Lower leg skin (tissue), 4 donors: ENCODE measurements around the gene SERPINH1. TPM values are rescaled to one million over a fixed set of nuclear protein-coding genes. Genes with fewer than 3 reads are reported as not detected.

ENCODE experiments used
- DNase-seq, 2 donors: peaks; one replicate each; pipeline ENCODE4 v3.0.0-alpha.2; 2019; ENCODE audit warnings: low spot score in 2 of 2
- H3K4me3 ChIP-seq: fragments of 200-600 bp; sonication (generic); 2 replicates; pipeline ENCODE4 v1.5.1; 2017; ENCODE audit warnings: mild to moderate bottlenecking, low read depth; ENCODE audit not compliant: poor library complexity, severe bottlenecking
- CTCF ChIP-seq, 3 donors: fragments of 450-650 bp; IDR thresholded peaks; one replicate each; pipeline ENCODE4 v1.5.1; 2016; ENCODE audit warnings: antibody characterized with exemption in 3 of 3, mild to moderate bottlenecking in 3 of 3, moderate library complexity in 2 of 3
- POLR2A ChIP-seq, 2 donors: fragments of 450-650 bp; IDR thresholded peaks; one replicate each; pipeline ENCODE4 v1.6.1; 2016 to 2017; ENCODE audit warnings: antibody characterized with exemption in 2 of 2, mild to moderate bottlenecking in 1 of 2, moderate library complexity in 1 of 2
- WGBS, 2 donors: methylation state at CpG; one replicate each; pipeline ENCODE4 v1.1.5; 2018; 5-methylcytosine and 5-hydroxymethylcytosine counted together
- intact Hi-C: fragments of 100-400 bp; cut with DNase I; formaldehyde crosslinking; loops from one replicate; pipeline ENCODE4 v1.15.0; 2023; ENCODE audit warnings: low total_unique reads
- total RNA-seq, 4 donors: library from RNA; depleted of rRNA; stranded (reverse); fragments of >200 nt; gene quantifications; one replicate each; pipeline ENCODE4 v1.1.0, GENCODE V29; 2016

SERPINH1 gene
- total RNA-seq, 4 donors from 2014 or later = 73.3 to 116 (median 94.3) TPM

GRCh38 chr11:75518771-75519653 is 43.0 kb upstream of the SERPINH1 start:
- DNase-seq = no peak
- TF ChIP-seq CTCF (IDR thresholded peaks at IDR 0.05) (no peak), POLR2A (IDR thresholded peaks at IDR 0.05) (no peak)
- WGBS, 2 donors = 84 to 89% methylated on average over 9 of the region's 9 CpGs
- no peak overlapping the region for H3K4me3 ChIP-seq
- intact Hi-C loops = no loop called here

GRCh38 chr11:75520688-75521087 is 41.4 kb upstream of the SERPINH1 start:
- H3K4me3 ChIP-seq = no peak overlapping the region
- DNase-seq = no peak
- TF ChIP-seq POLR2A (IDR thresholded peaks at IDR 0.05) (no peak), CTCF (IDR thresholded peaks at IDR 0.05) (no peak)
- intact Hi-C loops = no loop called here
- WGBS, 2 donors = 62 to 89% methylated on average over 5 to 7 of the region's 7 CpGs

GRCh38 chr11:75522286-75523044 is 39.6 kb upstream of the SERPINH1 start:
- DNase-seq = no peak
- WGBS, 2 donors = 91 to 93% methylated on average over 6 to 7 of the region's 7 CpGs
- no peak overlapping the region for H3K4me3 ChIP-seq
- TF ChIP-seq POLR2A (IDR thresholded peaks at IDR 0.05) (no peak), CTCF (IDR thresholded peaks at IDR 0.05) (no peak)
- intact Hi-C loops = no loop called here

GRCh38 chr11:75523189-75523588 is 38.9 kb upstream of the SERPINH1 start:
- intact Hi-C loops = no loop called here
- TF ChIP-seq CTCF (IDR thresholded peaks at IDR 0.05) (no peak), POLR2A (IDR thresholded peaks at IDR 0.05) (no peak)
- 80 to 88% methylated on average over 5 of the region's 5 CpGs for WGBS, 2 donors
- no peak overlapping the region for H3K4me3 ChIP-seq
- no peak for DNase-seq

- 75 to 78% methylated on average over 8 to 10 of the region's 10 CpGs for WGBS, 2 donors
- no peak overlapping the region for H3K4me3 ChIP-seq
- TF ChIP-seq CTCF (IDR thresholded peaks at IDR 0.05) = no peak
- TF ChIP-seq POLR2A (IDR thresholded peaks at IDR 0.05) = no peak
Measured at GRCh38 chr11:75523811-75524664, 38.0 kb upstream of the SERPINH1 start.

More at GRCh38 chr11:75523811-75524664, 38.0 kb upstream of the SERPINH1 start:
- no peak for DNase-seq
- intact Hi-C loops = no loop called here
